Adipose tissue (tissue), 3 donors: ENCODE measurements around the gene MYF6. TPM values are rescaled to one million over a fixed set of nuclear protein-coding genes. Genes with fewer than 3 reads are reported as not detected.

Experiments
- H3K27ac ChIP-seq: one replicate; pipeline ENCODE4 v1.5.1; 2013; ENCODE audit warnings: low read depth, low read length
- WGBS, 3 donors: extraction: QIAGEN DNeasy Blood & Tissue Kit; methylation state at CpG; one replicate each; pipeline ENCODE4 v1.1.7; 2013; 5-methylcytosine and 5-hydroxymethylcytosine counted together
- polyA plus RNA-seq, 3 donors: library from polyadenylated mRNA; stranded (reverse); fragments of 200-250 nt; gene quantifications; one replicate each; pipeline ENCODE4 v1.2.3, GENCODE V29; 2013
- donor health status: healthy with polysubstance abuse.
- donor health status: Bipolar disorder and iron deficiency.
- donor health status: healthy.

MYF6 gene
- polyA plus RNA-seq, 3 donors, result 0.07 to 1.0 (median 0.18) TPM

GRCh38 chr12:80721326-80721725 lies 13.9 kb downstream of the MYF6 start:
- H3K27ac ChIP-seq, result no peak overlapping the region
- 66 to 79% (median 78%) methylated on average over 3 of the region's 3 CpGs for WGBS, 3 donors

DNA sequence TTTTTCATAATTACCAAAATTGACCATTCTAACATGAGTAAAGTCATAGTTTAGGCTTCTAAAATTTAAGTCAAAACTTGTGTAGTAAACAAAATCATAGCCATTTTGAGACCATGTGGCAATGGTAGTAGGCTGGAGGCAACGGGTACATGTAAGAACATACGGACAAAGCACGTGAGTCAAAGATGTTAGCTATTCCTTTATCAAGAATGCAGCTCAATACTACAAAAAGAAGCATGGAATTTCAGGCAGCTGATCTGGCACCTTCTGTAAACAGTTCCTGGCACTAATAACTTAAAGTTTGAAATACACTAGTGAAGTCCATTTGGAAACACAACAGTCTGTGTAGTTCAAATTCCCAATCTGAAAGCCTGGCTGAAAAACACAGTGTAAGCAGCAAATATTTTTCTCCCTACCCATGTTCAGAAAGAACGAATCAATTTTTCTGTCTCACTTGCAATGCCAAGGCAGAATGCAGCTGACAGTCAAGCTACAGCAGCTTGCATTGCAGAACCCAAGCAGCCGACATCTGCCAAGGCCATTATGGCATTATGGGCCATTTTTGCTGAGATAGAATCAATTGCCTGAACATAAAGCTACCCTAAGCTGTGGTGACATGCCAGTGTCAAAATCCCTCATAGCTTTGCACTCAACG lies 38.5 kb downstream of the MYF6 start:
- H3K27ac ChIP-seq, result no peak overlapping the region
- 33 to 73% (median 67%) methylated on average over 6 of the region's 6 CpGs for WGBS, 3 donors

DNA sequence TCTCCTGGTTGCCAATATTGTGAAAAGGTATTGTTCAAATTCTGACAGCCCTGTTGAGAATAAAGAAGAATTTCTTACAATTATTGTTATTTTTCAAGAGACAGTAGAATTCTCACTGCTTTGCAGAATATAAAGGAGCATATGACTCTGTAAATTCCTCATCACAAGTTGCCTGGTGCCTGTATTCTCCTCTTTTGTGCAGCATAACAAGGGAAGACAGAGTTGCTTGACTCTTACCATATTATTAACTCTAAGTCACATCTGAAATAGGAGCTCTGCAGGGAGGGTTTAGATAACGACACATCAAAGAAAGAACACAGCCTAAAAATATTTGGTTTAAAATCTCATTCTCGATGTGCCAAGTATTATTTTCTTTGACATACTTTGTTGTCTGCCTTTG lies 40.4 kb downstream of the MYF6 start:
- no peak overlapping the region for H3K27ac ChIP-seq
- WGBS, 3 donors, result 58 to 72% (median 65%) methylated on average over 2 of the region's 2 CpGs

DNA sequence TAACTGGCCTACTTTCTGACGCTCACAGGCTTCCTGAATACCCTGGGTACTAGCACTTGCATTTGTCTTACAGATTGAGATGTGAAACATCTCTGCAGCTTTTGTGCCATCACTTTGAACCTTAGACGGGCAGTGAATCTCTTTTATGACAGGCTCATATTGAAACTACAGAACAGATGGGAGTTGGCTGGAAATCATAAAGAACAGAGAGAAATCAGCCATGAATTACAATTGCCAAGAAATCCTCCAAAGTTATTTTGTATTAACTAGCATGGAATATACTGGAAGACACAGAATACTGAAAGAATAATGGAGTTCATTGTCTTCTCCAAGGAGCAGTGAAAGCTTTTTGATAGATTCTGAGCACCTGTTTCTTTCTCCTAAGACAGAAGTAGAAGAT lies 42.0 kb downstream of the MYF6 start:
- WGBS, 3 donors, result 68 to 78% (median 76%) methylated on average over 2 of the region's 2 CpGs
- H3K27ac ChIP-seq, result no peak overlapping the region

- H3K27ac ChIP-seq, result no peak overlapping the region
Observed at GRCh38 chr12:80752464-80752863, 45.0 kb downstream of the MYF6 start.

- 84 to 94% (median 85%) methylated on average over 3 of the region's 3 CpGs for WGBS, 3 donors
- no peak overlapping the region for H3K27ac ChIP-seq
Observed at GRCh38 chr12:80754274-80754673, 46.8 kb downstream of the MYF6 start.

- H3K27ac ChIP-seq, result no peak overlapping the region
- WGBS, 3 donors, result 76 to 88% (median 87%) methylated on average over 1 of the region's 1 CpG
Observed at GRCh38 chr12:80756875-80757274, 49.4 kb downstream of the MYF6 start.

Other genes starting within 250 kb of the MYF6 start
- not detected for gene MYF5, start 9.3 kb downstream of the MYF6 start, polyA plus RNA-seq
- gene LIN7A, start 230.3 kb downstream of the MYF6 start, polyA plus RNA-seq, result 1 to 10 TPM in 2 of 3 donors, under 1 TPM in 1; 0.53 to 3.1 (median 1.0) TPM